IPS-18c (cell line): Measurements from ENCODE around the gene C3.
"Not testable (repeated sequence)": the region's sequence is repeated elsewhere in the genome, so short reads cannot be mapped to it uniquely, and the experiment has no call there.

Experiments used
- H3K4me3 ChIP-seq: 2 replicates; pipeline ENCODE4 v1.7.0; 2013; ENCODE audit warnings: low read depth, mild to moderate bottlenecking, low read length, moderate library complexity; ENCODE audit not compliant: insufficient read depth
- H3K9me3 ChIP-seq: one replicate; pipeline ENCODE4 v1.6.1; 2013; ENCODE audit warnings: mild to moderate bottlenecking, low read length, moderate library complexity; ENCODE audit not compliant: control insufficient read depth, insufficient read depth

The C3 gene

GRCh38 chr19:6751189-6751588 is 30.7 kb upstream of the C3 start:
- Histone ChIP-seq H3K9me3 (no peaks in the 10 kb centered on the region), H3K4me3 (no peak overlapping the region)

GRCh38 chr19:6750062-6750461 is 29.6 kb upstream of the C3 start:
- no peaks in the 10 kb centered on the region for H3K9me3 ChIP-seq
- no peak overlapping the region for H3K4me3 ChIP-seq

- not testable (repeated sequence) for H3K4me3 ChIP-seq, H3K9me3 ChIP-seq
These were observed 28.1 kb upstream of the C3 start for GRCh38 chr19:6748543-6748942.

GRCh38 chr19:6745965-6746364 is 25.5 kb upstream of the C3 start:
- H3K4me3 ChIP-seq = no peak overlapping the region

GRCh38 chr19:6744381-6745301 is 24.2 kb upstream of the C3 start:
- Histone ChIP-seq H3K9me3 (no peaks in the 10 kb centered on the region), H3K4me3 (peak overlapping the region; percentile 5; the same call in 1 of the 2 replicates)

More at GRCh38 chr19:6745965-6746364, 25.5 kb upstream of the C3 start:
- H3K9me3 ChIP-seq = no peaks in the 10 kb centered on the region

- peak overlapping the region; percentile 5; the same call in 1 of the 2 replicates for H3K4me3 ChIP-seq
These were observed 23.4 kb upstream of the C3 start for GRCh38 chr19:6743714-6744380.

GRCh38 chr19:6743066-6743465 is 22.6 kb upstream of the C3 start:
- H3K4me3 ChIP-seq = peak overlapping the region; percentile 16
- H3K9me3 ChIP-seq = no peaks in the 10 kb centered on the region

More at GRCh38 chr19:6743714-6744380, 23.4 kb upstream of the C3 start:
- no peaks in the 10 kb centered on the region for H3K9me3 ChIP-seq

GRCh38 chr19:6740589-6741343 is 20.3 kb upstream of the C3 start:
- Histone ChIP-seq H3K4me3 (peak overlapping the region; percentile 89), H3K9me3 (no peaks in the 10 kb centered on the region)

GRCh38 chr19:6739883-6740588 is 19.6 kb upstream of the C3 start:
- H3K4me3 ChIP-seq = peak overlapping the region; percentile 89
- H3K9me3 ChIP-seq = no peaks in the 10 kb centered on the region

- peak within 1 kb of the TSS; percentile 89 for H3K4me3 ChIP-seq
- no peaks in the 10 kb centered on the region for H3K9me3 ChIP-seq
These were observed 19.0 kb upstream of the C3 start, which contains the start of gene TRIP10 for GRCh38 chr19:6739390-6739882. TRIP10 (plus strand) TSS chr19:6739680; CDS start chr19:6739762, 82 bp downstream.

- Histone ChIP-seq H3K9me3 (no peaks in the 10 kb centered on the region), H3K4me3 (peak overlapping the region; percentile 48)
These were observed 18.4 kb upstream of the C3 start for GRCh38 chr19:6738787-6739389.

- Histone ChIP-seq H3K9me3 (no peaks in the 10 kb centered on the region), H3K4me3 (no peak overlapping the region; the same call in 1 of the 2 replicates)
These were observed 17.7 kb upstream of the C3 start for GRCh38 chr19:6737873-6738786.

- Histone ChIP-seq H3K4me3 (peak within 1 kb of the TSS; percentile 75), H3K9me3 (no peaks in the 10 kb centered on the region)
These were observed 16.9 kb upstream of the C3 start, which contains the start of gene GPR108 for GRCh38 chr19:6737284-6737872. GPR108 (minus strand) TSS chr19:6737580; CDS start chr19:6737576, 4 bp downstream.

GRCh38 chr19:6736917-6737283 is 16.4 kb upstream of the C3 start:
- Histone ChIP-seq H3K9me3 (no peaks in the 10 kb centered on the region), H3K4me3 (peak overlapping the region; percentile 75)
